ENCODE results near the gene CCDC39. TPM values are rescaled to one million over a fixed set of nuclear protein-coding genes. Genes with fewer than 3 reads are reported as not detected.

Gene CCDC39
- total RNA-seq, 1 donor from 2014 or later = not detected

- Histone ChIP-seq H3K4me2 (ENCODE audit: low read length) (no peak overlapping the region), H3K9me3 (ENCODE audit: insufficient read depth, low read depth, low read length) (no peaks in the 10 kb centered on the region), H3K4me1 (ENCODE audit: insufficient read depth, low read length) (no peaks in the 10 kb centered on the region), H3K4me3 (ENCODE audit: insufficient read depth, low read depth, low read length) (no peak overlapping the region), H2AFZ (ENCODE audit: low read depth, low read length) (no peak overlapping the region), H4K20me1 (ENCODE audit: insufficient read depth, low read length) (no peaks in the 10 kb centered on the region), H3K27me3 (ENCODE audit: insufficient read depth, low read length) (no peaks in the 10 kb centered on the region), H3K27ac (ENCODE audit: low read depth, low read length) (no peak overlapping the region), H3K36me3 (ENCODE audit: insufficient read depth, low read length) (no peaks in the 10 kb centered on the region), H3K79me2 (ENCODE audit: insufficient read depth, low read length) (no peaks in the 10 kb centered on the region), H3K9ac (ENCODE audit: low read length) (no peak overlapping the region)
- Mint-ChIP-seq H3K4me3 (ENCODE audit: unreplicated experiment) (no peak overlapping the region), H3K4me1 (ENCODE audit: low read depth, unreplicated experiment) (no peaks in the 10 kb centered on the region), H3K9me3 (ENCODE audit: unreplicated experiment) (peaks cover 1% of the 10 kb centered on the region), H3K27ac (ENCODE audit: unreplicated experiment) (no peak overlapping the region), H3K27me3 (ENCODE audit: low read depth, unreplicated experiment) (peaks cover 2% of the 10 kb centered on the region), H3K36me3 (ENCODE audit: low read depth, unreplicated experiment) (no peaks in the 10 kb centered on the region)
- TF ChIP-seq CTCF (IDR thresholded peaks at IDR 0.05; ENCODE audit: insufficient read depth, low read depth, low read length) (no peak), EZH2 (IDR thresholded peaks at IDR 0.05; ENCODE audit: insufficient read depth, low read length) (no peak)
- DNase-seq (ENCODE audit: low read depth) (no peak), FAIRE-seq (no peak)
These were observed 98.4 kb downstream of the CCDC39 start for GRCh38 chr3:180580934-180581333.

GRCh38 chr3:180575571-180575970, 103.7 kb downstream of the CCDC39 start:
- Mint-ChIP-seq H3K4me1 (ENCODE audit: low read depth, unreplicated experiment) (no peaks in the 10 kb centered on the region), H3K27me3 (ENCODE audit: low read depth, unreplicated experiment) (no peaks in the 10 kb centered on the region), H3K36me3 (ENCODE audit: low read depth, unreplicated experiment) (no peaks in the 10 kb centered on the region), H3K9me3 (ENCODE audit: unreplicated experiment) (peaks cover 1% of the 10 kb centered on the region), H3K27ac (ENCODE audit: unreplicated experiment) (no peak overlapping the region), H3K4me3 (ENCODE audit: unreplicated experiment) (no peak overlapping the region)
- H3K36me3 ChIP-seq (ENCODE audit: insufficient read depth, low read length) = no peaks in the 10 kb centered on the region
- no peaks in the 10 kb centered on the region for H3K27me3 ChIP-seq (ENCODE audit: insufficient read depth, low read length)
- H3K4me3 ChIP-seq (ENCODE audit: insufficient read depth, low read depth, low read length) = no peak overlapping the region
- no peak overlapping the region for H3K27ac ChIP-seq (ENCODE audit: low read depth, low read length)
- H4K20me1 ChIP-seq (ENCODE audit: insufficient read depth, low read length) = no peaks in the 10 kb centered on the region
- TF ChIP-seq EZH2 (IDR thresholded peaks at IDR 0.05; ENCODE audit: insufficient read depth, low read length) = no peak
- TF ChIP-seq CTCF (IDR thresholded peaks at IDR 0.05; ENCODE audit: insufficient read depth, low read depth, low read length) = no peak
- FAIRE-seq (no peak), DNase-seq (ENCODE audit: low read depth) (no peak)
- no peak overlapping the region for H2AFZ ChIP-seq (ENCODE audit: low read depth, low read length)
- H3K79me2 ChIP-seq (ENCODE audit: insufficient read depth, low read length) = no peaks in the 10 kb centered on the region
- no peak overlapping the region for H3K4me2 ChIP-seq (ENCODE audit: low read length)
- no peaks in the 10 kb centered on the region for H3K4me1 ChIP-seq (ENCODE audit: insufficient read depth, low read length)
- no peak overlapping the region for H3K9ac ChIP-seq (ENCODE audit: low read length)
- no peaks in the 10 kb centered on the region for H3K9me3 ChIP-seq (ENCODE audit: insufficient read depth, low read depth, low read length)

- H3K36me3 Mint-ChIP-seq (ENCODE audit: low read depth, unreplicated experiment) = no peaks in the 10 kb centered on the region
- Histone ChIP-seq H3K36me3 (ENCODE audit: insufficient read depth, low read length) (no peaks in the 10 kb centered on the region), H3K9me3 (ENCODE audit: insufficient read depth, low read depth, low read length) (no peaks in the 10 kb centered on the region), H3K27ac (ENCODE audit: low read depth, low read length) (no peak overlapping the region), H3K79me2 (ENCODE audit: insufficient read depth, low read length) (no peaks in the 10 kb centered on the region), H3K4me1 (ENCODE audit: insufficient read depth, low read length) (no peaks in the 10 kb centered on the region), H3K4me3 (ENCODE audit: insufficient read depth, low read depth, low read length) (no peak overlapping the region), H3K4me2 (ENCODE audit: low read length) (no peak overlapping the region), H3K27me3 (ENCODE audit: insufficient read depth, low read length) (no peaks in the 10 kb centered on the region), H3K9ac (ENCODE audit: low read length) (no peak overlapping the region), H4K20me1 (ENCODE audit: insufficient read depth, low read length) (no peaks in the 10 kb centered on the region), H2AFZ (ENCODE audit: low read depth, low read length) (no peak overlapping the region)
- no peaks in the 10 kb centered on the region for H3K27me3 Mint-ChIP-seq (ENCODE audit: low read depth, unreplicated experiment)
- FAIRE-seq (no peak), DNase-seq (ENCODE audit: low read depth) (no peak)
- H3K27ac Mint-ChIP-seq (ENCODE audit: unreplicated experiment) = no peak overlapping the region
- H3K9me3 Mint-ChIP-seq (ENCODE audit: unreplicated experiment) = no peaks in the 10 kb centered on the region
- TF ChIP-seq EZH2 (IDR thresholded peaks at IDR 0.05; ENCODE audit: insufficient read depth, low read length) (no peak), CTCF (IDR thresholded peaks at IDR 0.05; ENCODE audit: insufficient read depth, low read depth, low read length) (no peak)
- H3K4me1 Mint-ChIP-seq (ENCODE audit: low read depth, unreplicated experiment) = no peaks in the 10 kb centered on the region
- H3K4me3 Mint-ChIP-seq (ENCODE audit: unreplicated experiment) = no peak overlapping the region
These were observed 107.3 kb downstream of the CCDC39 start for GRCh38 chr3:180571831-180572598.

Measured in astrocyte (in vitro differentiated cells and primary cell).